Central memory CD4-positive, alpha-beta T cell (primary cell): ENCODE measurements around the gene MYDGF.

Experiments
- DNase-seq: peaks from one replicate; pipeline ENCODE4 v3.0.0; 2022

Gene MYDGF

GRCh38 chr19:4640247-4641000 is 29.7 kb downstream of the MYDGF start:
- no peak for DNase-seq

- DNase-seq = peak; percentile 9
Measured at GRCh38 chr19:4639531-4640246, 30.5 kb downstream of the MYDGF start.

- peak; percentile 98 for DNase-seq
Measured at GRCh38 chr19:4638828-4639530, 31.2 kb downstream of the MYDGF start, which contains the start of gene TNFAIP8L1. TSS of gene TNFAIP8L1 (plus strand) at chr19:4639516. CDS start at chr19:4651870, 12,354 bp downstream.

GRCh38 chr19:4638317-4638716 is 31.8 kb downstream of the MYDGF start:
- DNase-seq = no peak

GRCh38 chr19:4636761-4637160 is 33.4 kb downstream of the MYDGF start:
- no peak for DNase-seq

GRCh38 chr19:4636151-4636717 is 33.9 kb downstream of the MYDGF start:
- peak; percentile 63 for DNase-seq

GRCh38 chr19:4635754-4636116 is 34.4 kb downstream of the MYDGF start:
- DNase-seq = no peak

- peak; percentile 24 for DNase-seq
Measured at GRCh38 chr19:4633140-4633967, 36.8 kb downstream of the MYDGF start.

GRCh38 chr19:4624733-4625362 is 45.3 kb downstream of the MYDGF start:
- no peak for DNase-seq

GRCh38 chr19:4624301-4624700 is 45.8 kb downstream of the MYDGF start:
- DNase-seq = no peak

- DNase-seq = no peak
Measured at GRCh38 chr19:4622695-4623421, 47.3 kb downstream of the MYDGF start.

- DNase-seq = no peak
Measured at GRCh38 chr19:4620675-4621074, 49.5 kb downstream of the MYDGF start.

GRCh38 chr19:4619668-4620294 is 50.4 kb downstream of the MYDGF start:
- no peak for DNase-seq

- DNase-seq = no peak
Measured at GRCh38 chr19:4618019-4618418, 52.1 kb downstream of the MYDGF start.

- no peak for DNase-seq
Measured at GRCh38 chr19:4613254-4613751, 56.8 kb downstream of the MYDGF start.

GRCh38 chr19:4609878-4610511 is 60.1 kb downstream of the MYDGF start:
- no peak for DNase-seq
